SK-N-MC (cell line): ENCODE measurements around the gene BCL11B.

ENCODE experiments used
- EZH2 ChIP-seq: fragments of 200-600 bp; sonication (generic); IDR thresholded peaks from one replicate; pipeline ENCODE4 v1.6.1; 2017; ENCODE audit warnings: antibody characterized with exemption
- FOXP2 ChIP-seq: optimal IDR thresholded peaks from 2 replicates; pipeline ENCODE3; 2011; ENCODE audit warnings: mild to moderate bottlenecking, moderate library complexity; ENCODE audit not compliant: insufficient read depth; ENCODE audit errors: extremely low read length, control extremely low read depth

- no peak for TF ChIP-seq FOXP2
- no peak for TF ChIP-seq EZH2
Observed at GRCh38 chr14:99155173-99156089, 116.6 kb downstream of the BCL11B start.
